PC-9 (cell line): Measurements from ENCODE around the gene GALNT9.

Experiments
- EZH2 ChIP-seq: fragments of 200-600 bp; sonication (generic); IDR thresholded peaks from 2 replicates; pipeline ENCODE4 v1.8.0; 2017; ENCODE audit warnings: antibody characterized with exemption, low read depth
- TF ChIP-seq, protein P1 (sequence below): fragments of 200-600 bp; sonication (generic); conservative IDR thresholded peaks from 2 replicates; pipeline ENCODE4 v1.6.1; 2017; ENCODE audit warnings: mixed run types, antibody characterized with exemption, mild to moderate bottlenecking, moderate library complexity

DNA sequence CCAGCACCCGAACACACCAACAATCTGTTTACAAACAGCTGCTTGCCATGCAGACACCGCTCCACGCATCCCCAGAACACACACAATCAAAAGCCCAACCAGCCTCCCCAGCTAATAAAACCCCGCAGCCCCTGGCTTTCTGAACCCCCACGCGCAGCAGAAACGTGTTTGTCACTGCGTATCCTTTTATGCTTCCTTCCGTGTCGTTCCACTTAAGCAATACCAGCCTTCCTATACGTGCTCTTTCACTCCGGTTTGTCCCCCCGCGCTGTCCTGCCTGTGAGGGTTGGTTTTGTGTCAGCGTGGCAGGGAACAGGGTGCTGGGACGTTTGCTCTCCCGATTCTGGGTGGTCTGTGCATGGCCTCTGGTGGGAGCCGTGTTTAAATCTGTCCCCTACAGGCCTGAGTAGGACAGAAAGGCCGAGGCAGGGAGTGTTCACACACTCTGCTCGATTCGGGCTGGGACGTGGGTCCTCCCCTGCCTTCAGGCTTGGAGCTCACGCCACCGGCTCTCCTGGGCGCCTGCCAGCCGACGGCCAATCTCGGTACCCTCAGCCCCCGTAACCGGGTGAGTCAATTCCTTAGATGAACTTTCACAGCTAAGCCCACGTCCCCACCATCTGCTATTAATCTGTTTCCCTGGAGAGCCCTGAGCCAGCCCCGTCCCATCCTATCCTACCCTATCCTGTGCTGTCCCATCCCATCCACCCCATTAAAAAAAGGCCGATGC, 125.2 kb downstream of the GALNT9 start:
- TF ChIP-seq, protein P1, sequence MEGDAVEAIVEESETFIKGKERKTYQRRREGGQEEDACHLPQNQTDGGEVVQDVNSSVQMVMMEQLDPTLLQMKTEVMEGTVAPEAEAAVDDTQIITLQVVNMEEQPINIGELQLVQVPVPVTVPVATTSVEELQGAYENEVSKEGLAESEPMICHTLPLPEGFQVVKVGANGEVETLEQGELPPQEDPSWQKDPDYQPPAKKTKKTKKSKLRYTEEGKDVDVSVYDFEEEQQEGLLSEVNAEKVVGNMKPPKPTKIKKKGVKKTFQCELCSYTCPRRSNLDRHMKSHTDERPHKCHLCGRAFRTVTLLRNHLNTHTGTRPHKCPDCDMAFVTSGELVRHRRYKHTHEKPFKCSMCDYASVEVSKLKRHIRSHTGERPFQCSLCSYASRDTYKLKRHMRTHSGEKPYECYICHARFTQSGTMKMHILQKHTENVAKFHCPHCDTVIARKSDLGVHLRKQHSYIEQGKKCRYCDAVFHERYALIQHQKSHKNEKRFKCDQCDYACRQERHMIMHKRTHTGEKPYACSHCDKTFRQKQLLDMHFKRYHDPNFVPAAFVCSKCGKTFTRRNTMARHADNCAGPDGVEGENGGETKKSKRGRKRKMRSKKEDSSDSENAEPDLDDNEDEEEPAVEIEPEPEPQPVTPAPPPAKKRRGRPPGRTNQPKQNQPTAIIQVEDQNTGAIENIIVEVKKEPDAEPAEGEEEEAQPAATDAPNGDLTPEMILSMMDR: no peak
- TF ChIP-seq EZH2: no peak
